Endothelial cell of umbilical vein (primary cell): ENCODE data around the gene TUBA1C. TPM values are rescaled to one million over a fixed set of nuclear protein-coding genes. Genes with fewer than 3 reads are reported as not detected.

Source experiments
- BruUV-seq: library from RNA; stranded (reverse); fragments of 400-500 nt; replicated peaks from 2 replicates; lab custom pipeline; 2021; lab: Mats Ljungman, UMichigan
- CTCF ChIA-PET: fragments of 300-600, 350-600 bp; sonication (Branson Sonifier 250); formaldehyde crosslinking; loops from one replicate; lab custom pipeline; 2021; ENCODE audit warnings: antibody characterized with exemption, inconsistent platforms; lab: Charles Lee
- POLR2A ChIA-PET: fragments of 300-600, 350-600 bp; sonication (Branson Sonifier 250); formaldehyde crosslinking; loops from one replicate; lab custom pipeline; 2021; ENCODE audit warnings: antibody characterized with exemption, inconsistent platforms; lab: Charles Lee
- DNase-seq: peaks from one replicate; pipeline ENCODE4 v3.0.0-alpha.2; 2011; ENCODE audit warnings: low read depth, low spot score
- FAIRE-seq: peaks from 2 replicates; lab custom pipeline; 2011; peaks lifted over from hg19 to GRCh38; lab: Jason Lieb, UNC
- H2AFZ ChIP-seq: 2 replicates; pipeline ENCODE4 v1.6.0; 2012; ENCODE audit warnings: low read depth, low read length, control low read depth, inconsistent platforms
- H3K27ac ChIP-seq: 2 replicates; pipeline ENCODE4 v1.5.1; 2011; ENCODE audit warnings: low read depth, mild to moderate bottlenecking, control low read depth, low read length, moderate library complexity; ENCODE audit not compliant: insufficient read depth
- H3K27me3 ChIP-seq, 2 experiments: 2 replicates each; pipeline versions ENCODE4 v1.6.0 to v1.6.1; 2011; ENCODE audit warnings: low read length in 2 of 2, mixed read lengths in 1 of 2; ENCODE audit not compliant: control insufficient read depth in 2 of 2, insufficient read depth in 2 of 2
- H3K36me3 ChIP-seq, 2 experiments: 2 replicates in 1 of 2; 3 replicates in 1 of 2; pipeline ENCODE4 v1.5.1; 2011; ENCODE audit warnings: low read length in 2 of 2, mild to moderate bottlenecking in 1 of 2, moderate library complexity in 1 of 2; ENCODE audit not compliant: control insufficient read depth in 2 of 2, insufficient read depth in 2 of 2; ENCODE audit errors: extremely low read depth in 1 of 2
- H3K4me1 ChIP-seq: 3 replicates; pipeline ENCODE4 v1.5.1; 2011; ENCODE audit warnings: mild to moderate bottlenecking, low read length; ENCODE audit not compliant: control insufficient read depth, insufficient read depth; ENCODE audit errors: extremely low read depth
- H3K4me2 ChIP-seq: 2 replicates; pipeline ENCODE4 v1.6.1; 2011; ENCODE audit warnings: low read length, control low read depth, mixed read lengths; ENCODE audit not compliant: insufficient read depth
- H3K4me3 ChIP-seq, 3 experiments: fragments of 200-600 bp in 1 of 3; sonication (generic), shearing (Covaris generic) in 1 of 3; replicated peaks in 1 of 3; 2 replicates each; pipeline ENCODE4 v1.5.1; 2011 to 2016; ENCODE audit warnings: control low read depth in 3 of 3, low read length in 3 of 3, mild to moderate bottlenecking in 2 of 3, inconsistent platforms in 1 of 3, low read depth in 1 of 3, moderate library complexity in 1 of 3; ENCODE audit not compliant: insufficient read depth in 1 of 3
- H3K79me2 ChIP-seq: 2 replicates; pipeline ENCODE4 v1.6.0; 2012; ENCODE audit warnings: low read length, inconsistent platforms; ENCODE audit not compliant: control insufficient read depth, insufficient read depth
- H3K9ac ChIP-seq: replicated peaks from 2 replicates; pipeline ENCODE3; 2011; ENCODE audit warnings: low read length, control low read depth; ENCODE audit not compliant: insufficient read depth; ENCODE audit errors: extremely low read depth
- H3K9me1 ChIP-seq: replicated peaks from 3 replicates; pipeline ENCODE4 v1.6.0; 2011; ENCODE audit warnings: mild to moderate bottlenecking, low read length; ENCODE audit not compliant: control insufficient read depth, insufficient read depth; ENCODE audit errors: extremely low read depth
- H3K9me3 ChIP-seq: replicated peaks from 2 replicates; pipeline ENCODE4 v1.5.1; 2012; ENCODE audit warnings: low read length, inconsistent platforms; ENCODE audit not compliant: control insufficient read depth, insufficient read depth
- H4K20me1 ChIP-seq: replicated peaks from 2 replicates; pipeline ENCODE3; 2011; ENCODE audit warnings: mild to moderate bottlenecking, low read length; ENCODE audit not compliant: control insufficient read depth, insufficient read depth; ENCODE audit errors: extremely low read depth
- CTCF ChIP-seq, 2 donors: IDR thresholded peaks; 1 replicate in 1 of 2; 2 replicates in 1 of 2; pipeline ENCODE4 v1.5.1; 2011; ENCODE audit warnings: low read length in 2 of 2, mild to moderate bottlenecking in 2 of 2, moderate library complexity in 2 of 2, control low read depth in 1 of 2, inconsistent platforms in 1 of 2, low read depth in 1 of 2; ENCODE audit not compliant: insufficient read depth in 1 of 2; ENCODE audit errors: extremely low read depth in 1 of 2
- FOS ChIP-seq: IDR thresholded peaks from 2 replicates; pipeline ENCODE4 v1.6.1; 2011; ENCODE audit warnings: mild to moderate bottlenecking, low read length, moderate library complexity, borderline replicate concordance; ENCODE audit not compliant: insufficient read depth
- MYC ChIP-seq: IDR thresholded peaks from one replicate; pipeline ENCODE4 v1.6.1; 2011; ENCODE audit warnings: mild to moderate bottlenecking, low read depth, low read length
- POLR2A ChIP-seq: IDR thresholded peaks from 2 replicates; pipeline ENCODE4 v1.6.1; 2012; ENCODE audit warnings: low read depth, mild to moderate bottlenecking, control low read depth, low read length
- POLR2AphosphoS5 ChIP-seq: IDR thresholded peaks from 2 replicates; pipeline ENCODE4 v1.6.1; 2012; ENCODE audit warnings: low read depth, mild to moderate bottlenecking, control low read depth, low read length, moderate library complexity; ENCODE audit not compliant: insufficient read depth
- dilution Hi-C: fragments of 300-500 bp; cut with MboI; formaldehyde crosslinking; loops from one replicate; pipeline ENCODE4 v1.15.0; 2019; ENCODE audit warnings: low sequenced_read_pairs; ENCODE audit not compliant: extremely low pct_ligation_motif_present
- intact Hi-C: fragments of 100-400 bp; cut with micrococcal nuclease; formaldehyde crosslinking; loops from one replicate; pipeline ENCODE4 v1.10.0; 2022
- polyA plus RNA-seq, 4 experiments: library from polyadenylated mRNA; depleted of rRNA in 3 of 4; stranded (reverse) in 3 of 4; unstranded in 1 of 4; fragments of >200 nt; gene quantifications; 2 replicates each; pipeline versions ENCODE4 v1.2.1 to v1.2.3, GENCODE V29; 2011 to 2012; ENCODE audit warnings: missing spikeins in 1 of 4
- total RNA-seq: library from RNA; stranded (reverse); gene quantifications from 2 replicates; pipeline ENCODE4 v1.2.3, GENCODE V29; 2021

The TUBA1C gene
- total and polyA plus RNA-seq, 2 donors (not counting 3 experiments of a cell fraction or from before 2014, with no cell fraction given) = 515 to 2,063 TPM

- Histone ChIP-seq H3K27ac (no peak overlapping the region), H3K9me1 (no peaks in the 10 kb centered on the region), H2AFZ (no peak overlapping the region), H3K9me3 (no peaks in the 10 kb centered on the region), H3K4me2 (no peak overlapping the region), H3K9ac (no peak overlapping the region), H3K4me3 (no peak overlapping the region), H3K36me3 (peaks cover 26 to 27% of the 10 kb centered on the region in 2 experiments), H3K4me1 (peaks cover 5% of the 10 kb centered on the region), H3K27me3 (no peaks in the 10 kb centered on the region), H4K20me1 (peaks cover 6% of the 10 kb centered on the region), H3K79me2 (peaks cover 26% of the 10 kb centered on the region)
- DNase-seq (no peak), FAIRE-seq (no peak)
- TF ChIP-seq MYC = no peak
- peak; percentile 49 for TF ChIP-seq POLR2AphosphoS5
- no TSS peak for BruUV-seq
- ChIA-PET POLR2A (interaction anchor here (0.6 kb wide), 2 partner anchors 23 to 349 kb away, joined by 5 to 8 read pairs; partner anchors contain the start of gene PRPF40B), CTCF (interaction anchor here (1.4 to 2.5 kb wide), 2 partner anchors 11 to 15 kb away, joined by 3 to 8 read pairs; no protein-coding TSS in a partner anchor)
- dilution Hi-C loops (no loop called here), intact Hi-C loops (no loop called here)
Measured at GRCh38 chr12:49273726-49274395, 9.0 kb downstream of the TUBA1C start.

GRCh38 chr12:49274396-49275069 is 9.7 kb downstream of the TUBA1C start:
- Histone ChIP-seq H3K9me1 (no peaks in the 10 kb centered on the region), H3K4me2 (no peak overlapping the region), H3K4me3 (no peak overlapping the region), H3K36me3 (peaks cover 24 to 26% of the 10 kb centered on the region in 2 experiments), H3K27me3 (no peaks in the 10 kb centered on the region), H2AFZ (no peak overlapping the region), H3K27ac (no peak overlapping the region), H4K20me1 (peaks cover 6% of the 10 kb centered on the region), H3K9ac (no peak overlapping the region), H3K9me3 (no peaks in the 10 kb centered on the region), H3K4me1 (no peaks in the 10 kb centered on the region), H3K79me2 (peaks cover 19% of the 10 kb centered on the region)
- CTCF ChIA-PET = interaction anchor here (1.1 to 2.5 kb wide), 2 partner anchors 14 kb away, joined by 3 to 8 read pairs; no protein-coding TSS in a partner anchor
- POLR2A ChIA-PET = no interaction called here
- BruUV-seq = no TSS peak
- peak; percentile 54 for TF ChIP-seq POLR2AphosphoS5
- TF ChIP-seq CTCF (IDR thresholded peaks at IDR 0.05; ENCODE audit: extremely low read depth in 1 of 2, insufficient read depth in 1 of 2, low read depth in 1 of 2, low read length in 2 of 2) = no peak
- TF ChIP-seq POLR2A = peak; percentile 63
- TF ChIP-seq MYC = no peak
- no peak for TF ChIP-seq FOS
- DNase-seq (no peak), FAIRE-seq (no peak)
- intact Hi-C loops (no loop called here), dilution Hi-C loops (no loop called here)
